C4-2B (cell line): ENCODE measurements around the gene CCDC181.

ENCODE experiments used
- ZFX ChIP-seq: fragments of 450-650 bp; IDR thresholded peaks from 2 replicates; pipeline ENCODE4 v1.6.1; 2017
- TF ChIP-seq, protein P1 (sequence below): fragments of 450-650 bp; conservative IDR thresholded peaks from 2 replicates; pipeline ENCODE4 v1.5.1; 2017; ENCODE audit warnings: mild to moderate bottlenecking

- TF ChIP-seq, protein P1, sequence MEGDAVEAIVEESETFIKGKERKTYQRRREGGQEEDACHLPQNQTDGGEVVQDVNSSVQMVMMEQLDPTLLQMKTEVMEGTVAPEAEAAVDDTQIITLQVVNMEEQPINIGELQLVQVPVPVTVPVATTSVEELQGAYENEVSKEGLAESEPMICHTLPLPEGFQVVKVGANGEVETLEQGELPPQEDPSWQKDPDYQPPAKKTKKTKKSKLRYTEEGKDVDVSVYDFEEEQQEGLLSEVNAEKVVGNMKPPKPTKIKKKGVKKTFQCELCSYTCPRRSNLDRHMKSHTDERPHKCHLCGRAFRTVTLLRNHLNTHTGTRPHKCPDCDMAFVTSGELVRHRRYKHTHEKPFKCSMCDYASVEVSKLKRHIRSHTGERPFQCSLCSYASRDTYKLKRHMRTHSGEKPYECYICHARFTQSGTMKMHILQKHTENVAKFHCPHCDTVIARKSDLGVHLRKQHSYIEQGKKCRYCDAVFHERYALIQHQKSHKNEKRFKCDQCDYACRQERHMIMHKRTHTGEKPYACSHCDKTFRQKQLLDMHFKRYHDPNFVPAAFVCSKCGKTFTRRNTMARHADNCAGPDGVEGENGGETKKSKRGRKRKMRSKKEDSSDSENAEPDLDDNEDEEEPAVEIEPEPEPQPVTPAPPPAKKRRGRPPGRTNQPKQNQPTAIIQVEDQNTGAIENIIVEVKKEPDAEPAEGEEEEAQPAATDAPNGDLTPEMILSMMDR: no peak
- no peak for TF ChIP-seq ZFX
Observed at GRCh38 chr1:169457443-169457842, 30.2 kb upstream of the CCDC181 start.
